HL-60 (cell line): ENCODE data around the gene CALML6.

Experiments
- GABPA ChIP-seq: IDR thresholded peaks from 2 replicates; pipeline ENCODE4 v1.6.1; 2012; ENCODE audit warnings: low read depth
- POLR2AphosphoS5 ChIP-seq: IDR thresholded peaks from 2 replicates; pipeline ENCODE4 v1.6.1; 2012; ENCODE audit warnings: low read depth
- SPI1 ChIP-seq: IDR thresholded peaks from 2 replicates; pipeline ENCODE4 v1.6.1; 2012; ENCODE audit warnings: low read depth, mild to moderate bottlenecking, borderline replicate concordance
- TF ChIP-seq, protein P1 (sequence below): IDR thresholded peaks from one replicate; pipeline ENCODE4 v1.5.1; 2011; ENCODE audit warnings: low read length, control low read depth, inconsistent platforms; ENCODE audit not compliant: insufficient read depth
- TF ChIP-seq, protein P2 (sequence below): IDR thresholded peaks from 2 replicates; pipeline ENCODE4 v1.6.1; 2012; ENCODE audit warnings: low read depth; ENCODE audit not compliant: insufficient replicate concordance

DNA sequence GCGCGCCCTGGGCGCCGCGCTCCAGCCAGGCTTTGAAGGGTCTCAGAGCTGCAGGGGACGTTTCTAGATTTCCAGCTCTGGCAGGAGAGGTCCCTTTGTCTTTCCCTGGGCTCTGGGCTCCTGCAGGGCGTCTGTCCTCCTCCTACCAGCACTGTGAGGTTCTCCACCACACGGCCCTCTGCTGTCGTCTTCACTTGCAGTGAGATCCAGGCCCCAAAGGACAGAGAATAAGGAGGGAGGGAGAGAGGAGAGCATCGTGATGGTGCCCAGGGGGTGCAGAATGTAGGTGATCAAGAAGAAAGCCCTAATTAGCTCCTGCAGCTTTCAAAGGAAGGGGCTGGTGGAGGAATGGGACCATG lies 20.0 kb upstream of the CALML6 start:
- TF ChIP-seq POLR2AphosphoS5 (no peak), SPI1 (no peak), GABPA (no peak)
- TF ChIP-seq, protein P1, sequence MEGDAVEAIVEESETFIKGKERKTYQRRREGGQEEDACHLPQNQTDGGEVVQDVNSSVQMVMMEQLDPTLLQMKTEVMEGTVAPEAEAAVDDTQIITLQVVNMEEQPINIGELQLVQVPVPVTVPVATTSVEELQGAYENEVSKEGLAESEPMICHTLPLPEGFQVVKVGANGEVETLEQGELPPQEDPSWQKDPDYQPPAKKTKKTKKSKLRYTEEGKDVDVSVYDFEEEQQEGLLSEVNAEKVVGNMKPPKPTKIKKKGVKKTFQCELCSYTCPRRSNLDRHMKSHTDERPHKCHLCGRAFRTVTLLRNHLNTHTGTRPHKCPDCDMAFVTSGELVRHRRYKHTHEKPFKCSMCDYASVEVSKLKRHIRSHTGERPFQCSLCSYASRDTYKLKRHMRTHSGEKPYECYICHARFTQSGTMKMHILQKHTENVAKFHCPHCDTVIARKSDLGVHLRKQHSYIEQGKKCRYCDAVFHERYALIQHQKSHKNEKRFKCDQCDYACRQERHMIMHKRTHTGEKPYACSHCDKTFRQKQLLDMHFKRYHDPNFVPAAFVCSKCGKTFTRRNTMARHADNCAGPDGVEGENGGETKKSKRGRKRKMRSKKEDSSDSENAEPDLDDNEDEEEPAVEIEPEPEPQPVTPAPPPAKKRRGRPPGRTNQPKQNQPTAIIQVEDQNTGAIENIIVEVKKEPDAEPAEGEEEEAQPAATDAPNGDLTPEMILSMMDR: no peak
- TF ChIP-seq, protein P2, sequence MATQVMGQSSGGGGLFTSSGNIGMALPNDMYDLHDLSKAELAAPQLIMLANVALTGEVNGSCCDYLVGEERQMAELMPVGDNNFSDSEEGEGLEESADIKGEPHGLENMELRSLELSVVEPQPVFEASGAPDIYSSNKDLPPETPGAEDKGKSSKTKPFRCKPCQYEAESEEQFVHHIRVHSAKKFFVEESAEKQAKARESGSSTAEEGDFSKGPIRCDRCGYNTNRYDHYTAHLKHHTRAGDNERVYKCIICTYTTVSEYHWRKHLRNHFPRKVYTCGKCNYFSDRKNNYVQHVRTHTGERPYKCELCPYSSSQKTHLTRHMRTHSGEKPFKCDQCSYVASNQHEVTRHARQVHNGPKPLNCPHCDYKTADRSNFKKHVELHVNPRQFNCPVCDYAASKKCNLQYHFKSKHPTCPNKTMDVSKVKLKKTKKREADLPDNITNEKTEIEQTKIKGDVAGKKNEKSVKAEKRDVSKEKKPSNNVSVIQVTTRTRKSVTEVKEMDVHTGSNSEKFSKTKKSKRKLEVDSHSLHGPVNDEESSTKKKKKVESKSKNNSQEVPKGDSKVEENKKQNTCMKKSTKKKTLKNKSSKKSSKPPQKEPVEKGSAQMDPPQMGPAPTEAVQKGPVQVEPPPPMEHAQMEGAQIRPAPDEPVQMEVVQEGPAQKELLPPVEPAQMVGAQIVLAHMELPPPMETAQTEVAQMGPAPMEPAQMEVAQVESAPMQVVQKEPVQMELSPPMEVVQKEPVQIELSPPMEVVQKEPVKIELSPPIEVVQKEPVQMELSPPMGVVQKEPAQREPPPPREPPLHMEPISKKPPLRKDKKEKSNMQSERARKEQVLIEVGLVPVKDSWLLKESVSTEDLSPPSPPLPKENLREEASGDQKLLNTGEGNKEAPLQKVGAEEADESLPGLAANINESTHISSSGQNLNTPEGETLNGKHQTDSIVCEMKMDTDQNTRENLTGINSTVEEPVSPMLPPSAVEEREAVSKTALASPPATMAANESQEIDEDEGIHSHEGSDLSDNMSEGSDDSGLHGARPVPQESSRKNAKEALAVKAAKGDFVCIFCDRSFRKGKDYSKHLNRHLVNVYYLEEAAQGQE: no peak
